K562 (cell line): ENCODE data around the gene PMFBP1.

ENCODE experiments used
- AFF4 ChIP-seq: sonication (generic); formaldehyde crosslinking; IDR thresholded peaks from 2 replicates; pipeline ENCODE4 v1.8.0; 2023; ENCODE audit warnings: mild to moderate bottlenecking, missing genetic modification reagents
- EHMT2 ChIP-seq: fragments of 450-650 bp; IDR thresholded peaks from 2 replicates; pipeline ENCODE4 v1.6.1; 2018; ENCODE audit warnings: antibody characterized with exemption
- RNF219 ChIP-seq: fragments of 250-450 bp; sonication (Bioruptor Pico); IDR thresholded peaks from 2 replicates; pipeline ENCODE4 v1.5.0; 2022; ENCODE audit warnings: mild to moderate bottlenecking
- ZNF175 ChIP-seq: fragments of 200-800 bp; sonication (Bioruptor generic); IDR thresholded peaks from 2 replicates; pipeline ENCODE4 v1.6.1; 2016; ENCODE audit warnings: low read depth, mild to moderate bottlenecking, missing genetic modification characterization, missing compliant biosample characterization
- TF ChIP-seq, protein P1 (sequence below): fragments of 450-650 bp; IDR thresholded peaks from 2 replicates; pipeline ENCODE4 v1.6.1; 2017; ENCODE audit warnings: antibody characterized with exemption, mild to moderate bottlenecking

- TF ChIP-seq, protein P1, sequence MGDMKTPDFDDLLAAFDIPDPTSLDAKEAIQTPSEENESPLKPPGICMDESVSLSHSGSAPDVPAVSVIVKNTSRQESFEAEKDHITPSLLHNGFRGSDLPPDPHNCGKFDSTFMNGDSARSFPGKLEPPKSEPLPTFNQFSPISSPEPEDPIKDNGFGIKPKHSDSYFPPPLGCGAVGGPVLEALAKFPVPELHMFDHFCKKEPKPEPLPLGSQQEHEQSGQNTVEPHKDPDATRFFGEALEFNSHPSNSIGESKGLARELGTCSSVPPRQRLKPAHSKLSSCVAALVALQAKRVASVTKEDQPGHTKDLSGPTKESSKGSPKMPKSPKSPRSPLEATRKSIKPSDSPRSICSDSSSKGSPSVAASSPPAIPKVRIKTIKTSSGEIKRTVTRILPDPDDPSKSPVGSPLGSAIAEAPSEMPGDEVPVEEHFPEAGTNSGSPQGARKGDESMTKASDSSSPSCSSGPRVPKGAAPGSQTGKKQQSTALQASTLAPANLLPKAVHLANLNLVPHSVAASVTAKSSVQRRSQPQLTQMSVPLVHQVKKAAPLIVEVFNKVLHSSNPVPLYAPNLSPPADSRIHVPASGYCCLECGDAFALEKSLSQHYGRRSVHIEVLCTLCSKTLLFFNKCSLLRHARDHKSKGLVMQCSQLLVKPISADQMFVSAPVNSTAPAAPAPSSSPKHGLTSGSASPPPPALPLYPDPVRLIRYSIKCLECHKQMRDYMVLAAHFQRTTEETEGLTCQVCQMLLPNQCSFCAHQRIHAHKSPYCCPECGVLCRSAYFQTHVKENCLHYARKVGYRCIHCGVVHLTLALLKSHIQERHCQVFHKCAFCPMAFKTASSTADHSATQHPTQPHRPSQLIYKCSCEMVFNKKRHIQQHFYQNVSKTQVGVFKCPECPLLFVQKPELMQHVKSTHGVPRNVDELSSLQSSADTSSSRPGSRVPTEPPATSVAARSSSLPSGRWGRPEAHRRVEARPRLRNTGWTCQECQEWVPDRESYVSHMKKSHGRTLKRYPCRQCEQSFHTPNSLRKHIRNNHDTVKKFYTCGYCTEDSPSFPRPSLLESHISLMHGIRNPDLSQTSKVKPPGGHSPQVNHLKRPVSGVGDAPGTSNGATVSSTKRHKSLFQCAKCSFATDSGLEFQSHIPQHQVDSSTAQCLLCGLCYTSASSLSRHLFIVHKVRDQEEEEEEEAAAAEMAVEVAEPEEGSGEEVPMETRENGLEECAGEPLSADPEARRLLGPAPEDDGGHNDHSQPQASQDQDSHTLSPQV: no peak
- TF ChIP-seq EHMT2 (no peak), RNF219 (no peak), ZNF175 (no peak), AFF4 (no peak)
Observed at GRCh38 chr16:72112906-72113615, 58.9 kb downstream of the PMFBP1 start.
